HepG2 (cell line): ENCODE measurements around the gene MOGAT3. TPM values are rescaled to one million over a fixed set of nuclear protein-coding genes. Genes with fewer than 3 reads are reported as not detected.
A peak's percentile ranks its signal among the peaks of the same experiment; 100 is the strongest.

ENCODE experiments used
- ETV6 ChIP-seq: sonication (generic); formaldehyde crosslinking; conservative IDR thresholded peaks from 2 replicates; pipeline ENCODE4 v1.4.0; 2020; ENCODE audit warnings: missing genetic modification reagents
- FOSL2 ChIP-seq: sonication (generic); formaldehyde crosslinking; IDR thresholded peaks from 2 replicates; pipeline ENCODE4 v1.4.0; 2020; ENCODE audit warnings: missing genetic modification reagents
- FOXP4 ChIP-seq: sonication (generic); formaldehyde crosslinking; IDR thresholded peaks from 2 replicates; pipeline ENCODE4 v1.4.0; 2020; ENCODE audit warnings: missing genetic modification reagents
- GPBP1L1 ChIP-seq: sonication (generic); formaldehyde crosslinking; IDR thresholded peaks from 2 replicates; pipeline ENCODE4 v1.5.0; 2020; ENCODE audit warnings: mild to moderate bottlenecking, missing genetic modification reagents
- HNRNPL ChIP-seq: fragments of 200-400 bp; formaldehyde crosslinking; IDR thresholded peaks from 2 replicates; pipeline ENCODE4 v1.6.1; 2017; ENCODE audit warnings: mild to moderate bottlenecking, low read depth, low read length
- JUND ChIP-seq: sonication (generic); formaldehyde crosslinking; IDR thresholded peaks from 2 replicates; pipeline ENCODE4 v1.8.0; 2022; ENCODE audit warnings: mild to moderate bottlenecking, missing genetic modification reagents
- MYC ChIP-seq: sonication (generic); formaldehyde crosslinking; IDR thresholded peaks from 2 replicates; pipeline ENCODE4 v1.9.0; 2021; ENCODE audit warnings: missing genetic modification reagents, borderline replicate concordance
- NONO ChIP-seq, 2 experiments: fragments of 450-650 bp in 1 of 2; sonication (generic) in 1 of 2; formaldehyde crosslinking in 1 of 2; IDR thresholded peaks in 1 of 2; conservative IDR thresholded peaks in 1 of 2; 2 replicates each; pipeline versions ENCODE4 v1.6.1 to v1.8.0; 2017 to 2022; ENCODE audit warnings: mild to moderate bottlenecking in 1 of 2, missing genetic modification reagents in 1 of 2, moderate library complexity in 1 of 2
- ZNF644 ChIP-seq: IDR thresholded peaks from 2 replicates; pipeline ENCODE4 v1.6.1; 2016; ENCODE audit warnings: low read depth
- ZZZ3 ChIP-seq: sonication (generic); formaldehyde crosslinking; IDR thresholded peaks from 2 replicates; pipeline ENCODE4 v1.4.0; 2020; ENCODE audit warnings: missing genetic modification reagents, mild to moderate bottlenecking, borderline replicate concordance
- polyA plus RNA-seq, 8 experiments: library from polyadenylated mRNA; depleted of rRNA in 3 of 8; stranded (reverse) in 7 of 8; unstranded in 1 of 8; fragments of >200 nt; fragmentation: Illumina TruSeq in 4 of 8; extraction: Trizol in 4 of 8; gene quantifications; 2 replicates each; pipeline versions ENCODE4 v1.2.1 to v1.2.3, GENCODE V29; 2011 to 2016; ENCODE audit warnings: low read depth in 4 of 8, missing spikeins in 1 of 8, mixed read lengths in 1 of 8; ENCODE audit not compliant: insufficient read depth in 1 of 8
- total RNA-seq, 5 experiments: library from RNA; depleted of rRNA; stranded (reverse); fragments of >200 nt; fragmentation: Illumina TruSeq; extraction: Trizol; gene quantifications; 2 replicates each; pipeline ENCODE4 v1.2.3, GENCODE V29; 2016; ENCODE audit warnings: low read depth in 1 of 5
- TF ChIP-seq, protein P1 (sequence below): sonication (generic); formaldehyde crosslinking; IDR thresholded peaks from 2 replicates; pipeline ENCODE4 v1.5.0; 2020; ENCODE audit warnings: mild to moderate bottlenecking, missing genetic modification reagents, borderline replicate concordance
- TF ChIP-seq, protein P2 (sequence below): sonication (generic); formaldehyde crosslinking; IDR thresholded peaks from 2 replicates; pipeline ENCODE4 v1.4.0; 2020; ENCODE audit warnings: missing genetic modification reagents, borderline replicate concordance

MOGAT3 gene
- total and polyA plus RNA-seq, 2 of the 13 experiments (the other 11 are each of a cell fraction or from before 2014, with no cell fraction given): 22.5 to 30.5 TPM

- TF ChIP-seq FOSL2 (CRISPR knock-in tag) (peak; percentile 7; the same call in 1 of the 2 replicates), HNRNPL (0 out of 2 replicates have a peak, but pooled peaks have one; percentile 46), JUND (no peak), ZNF644 (CRISPR knock-in tag) (no peak), GPBP1L1 (no peak), MYC (CRISPR knock-in tag) (peak; percentile 17; the same call in 1 of the 2 replicates), FOXP4 (CRISPR knock-in tag) (0 out of 2 replicates have a peak, but pooled peaks have one; percentile 18), ETV6 (CRISPR knock-in tag) (no peak), NONO (IDR thresholded peaks at IDR 0.05) (no peak), NONO (CRISPR knock-in tag; conservative IDR thresholded peaks at IDR 0.05) (0 out of 2 replicates have a peak, but pooled peaks have one; percentile 26), ZZZ3 (CRISPR knock-in tag) (no peak)
- TF ChIP-seq, protein P1, sequence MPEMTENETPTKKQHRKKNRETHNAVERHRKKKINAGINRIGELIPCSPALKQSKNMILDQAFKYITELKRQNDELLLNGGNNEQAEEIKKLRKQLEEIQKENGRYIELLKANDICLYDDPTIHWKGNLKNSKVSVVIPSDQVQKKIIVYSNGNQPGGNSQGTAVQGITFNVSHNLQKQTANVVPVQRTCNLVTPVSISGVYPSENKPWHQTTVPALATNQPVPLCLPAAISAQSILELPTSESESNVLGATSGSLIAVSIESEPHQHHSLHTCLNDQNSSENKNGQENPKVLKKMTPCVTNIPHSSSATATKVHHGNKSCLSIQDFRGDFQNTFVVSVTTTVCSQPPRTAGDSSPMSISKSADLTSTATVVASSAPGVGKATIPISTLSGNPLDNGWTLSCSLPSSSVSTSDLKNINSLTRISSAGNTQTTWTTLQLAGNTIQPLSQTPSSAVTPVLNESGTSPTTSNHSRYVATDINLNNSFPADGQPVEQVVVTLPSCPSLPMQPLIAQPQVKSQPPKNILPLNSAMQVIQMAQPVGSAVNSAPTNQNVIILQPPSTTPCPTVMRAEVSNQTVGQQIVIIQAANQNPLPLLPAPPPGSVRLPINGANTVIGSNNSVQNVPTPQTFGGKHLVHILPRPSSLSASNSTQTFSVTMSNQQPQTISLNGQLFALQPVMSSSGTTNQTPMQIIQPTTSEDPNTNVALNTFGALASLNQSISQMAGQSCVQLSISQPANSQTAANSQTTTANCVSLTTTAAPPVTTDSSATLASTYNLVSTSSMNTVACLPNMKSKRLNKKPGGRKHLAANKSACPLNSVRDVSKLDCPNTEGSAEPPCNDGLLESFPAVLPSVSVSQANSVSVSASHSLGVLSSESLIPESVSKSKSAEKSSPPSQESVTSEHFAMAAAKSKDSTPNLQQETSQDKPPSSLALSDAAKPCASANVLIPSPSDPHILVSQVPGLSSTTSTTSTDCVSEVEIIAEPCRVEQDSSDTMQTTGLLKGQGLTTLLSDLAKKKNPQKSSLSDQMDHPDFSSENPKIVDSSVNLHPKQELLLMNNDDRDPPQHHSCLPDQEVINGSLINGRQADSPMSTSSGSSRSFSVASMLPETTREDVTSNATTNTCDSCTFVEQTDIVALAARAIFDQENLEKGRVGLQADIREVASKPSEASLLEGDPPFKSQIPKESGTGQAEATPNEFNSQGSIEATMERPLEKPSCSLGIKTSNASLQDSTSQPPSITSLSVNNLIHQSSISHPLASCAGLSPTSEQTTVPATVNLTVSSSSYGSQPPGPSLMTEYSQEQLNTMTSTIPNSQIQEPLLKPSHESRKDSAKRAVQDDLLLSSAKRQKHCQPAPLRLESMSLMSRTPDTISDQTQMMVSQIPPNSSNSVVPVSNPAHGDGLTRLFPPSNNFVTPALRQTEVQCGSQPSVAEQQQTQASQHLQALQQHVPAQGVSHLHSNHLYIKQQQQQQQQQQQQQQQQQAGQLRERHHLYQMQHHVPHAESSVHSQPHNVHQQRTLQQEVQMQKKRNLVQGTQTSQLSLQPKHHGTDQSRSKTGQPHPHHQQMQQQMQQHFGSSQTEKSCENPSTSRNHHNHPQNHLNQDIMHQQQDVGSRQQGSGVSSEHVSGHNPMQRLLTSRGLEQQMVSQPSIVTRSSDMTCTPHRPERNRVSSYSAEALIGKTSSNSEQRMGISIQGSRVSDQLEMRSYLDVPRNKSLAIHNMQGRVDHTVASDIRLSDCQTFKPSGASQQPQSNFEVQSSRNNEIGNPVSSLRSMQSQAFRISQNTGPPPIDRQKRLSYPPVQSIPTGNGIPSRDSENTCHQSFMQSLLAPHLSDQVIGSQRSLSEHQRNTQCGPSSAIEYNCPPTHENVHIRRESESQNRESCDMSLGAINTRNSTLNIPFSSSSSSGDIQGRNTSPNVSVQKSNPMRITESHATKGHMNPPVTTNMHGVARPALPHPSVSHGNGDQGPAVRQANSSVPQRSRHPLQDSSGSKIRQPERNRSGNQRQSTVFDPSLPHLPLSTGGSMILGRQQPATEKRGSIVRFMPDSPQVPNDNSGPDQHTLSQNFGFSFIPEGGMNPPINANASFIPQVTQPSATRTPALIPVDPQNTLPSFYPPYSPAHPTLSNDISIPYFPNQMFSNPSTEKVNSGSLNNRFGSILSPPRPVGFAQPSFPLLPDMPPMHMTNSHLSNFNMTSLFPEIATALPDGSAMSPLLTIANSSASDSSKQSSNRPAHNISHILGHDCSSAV (CRISPR knock-in tag): no peak
- TF ChIP-seq, protein P2, sequence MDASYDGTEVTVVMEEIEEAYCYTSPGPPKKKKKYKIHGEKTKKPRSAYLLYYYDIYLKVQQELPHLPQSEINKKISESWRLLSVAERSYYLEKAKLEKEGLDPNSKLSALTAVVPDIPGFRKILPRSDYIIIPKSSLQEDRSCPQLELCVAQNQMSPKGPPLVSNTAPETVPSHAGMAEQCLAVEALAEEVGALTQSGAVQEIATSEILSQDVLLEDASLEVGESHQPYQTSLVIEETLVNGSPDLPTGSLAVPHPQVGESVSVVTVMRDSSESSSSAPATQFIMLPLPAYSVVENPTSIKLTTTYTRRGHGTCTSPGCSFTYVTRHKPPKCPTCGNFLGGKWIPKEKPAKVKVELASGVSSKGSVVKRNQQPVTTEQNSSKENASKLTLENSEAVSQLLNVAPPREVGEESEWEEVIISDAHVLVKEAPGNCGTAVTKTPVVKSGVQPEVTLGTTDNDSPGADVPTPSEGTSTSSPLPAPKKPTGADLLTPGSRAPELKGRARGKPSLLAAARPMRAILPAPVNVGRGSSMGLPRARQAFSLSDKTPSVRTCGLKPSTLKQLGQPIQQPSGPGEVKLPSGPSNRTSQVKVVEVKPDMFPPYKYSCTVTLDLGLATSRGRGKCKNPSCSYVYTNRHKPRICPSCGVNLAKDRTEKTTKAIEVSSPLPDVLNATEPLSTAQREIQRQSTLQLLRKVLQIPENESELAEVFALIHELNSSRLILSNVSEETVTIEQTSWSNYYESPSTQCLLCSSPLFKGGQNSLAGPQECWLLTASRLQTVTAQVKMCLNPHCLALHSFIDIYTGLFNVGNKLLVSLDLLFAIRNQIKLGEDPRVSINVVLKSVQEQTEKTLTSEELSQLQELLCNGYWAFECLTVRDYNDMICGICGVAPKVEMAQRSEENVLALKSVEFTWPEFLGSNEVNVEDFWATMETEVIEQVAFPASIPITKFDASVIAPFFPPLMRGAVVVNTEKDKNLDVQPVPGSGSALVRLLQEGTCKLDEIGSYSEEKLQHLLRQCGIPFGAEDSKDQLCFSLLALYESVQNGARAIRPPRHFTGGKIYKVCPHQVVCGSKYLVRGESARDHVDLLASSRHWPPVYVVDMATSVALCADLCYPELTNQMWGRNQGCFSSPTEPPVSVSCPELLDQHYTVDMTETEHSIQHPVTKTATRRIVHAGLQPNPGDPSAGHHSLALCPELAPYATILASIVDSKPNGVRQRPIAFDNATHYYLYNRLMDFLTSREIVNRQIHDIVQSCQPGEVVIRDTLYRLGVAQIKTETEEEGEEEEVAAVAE (CRISPR knock-in tag): no peak
Observed at GRCh38 chr7:101169838-101170551, 30.8 kb downstream of the MOGAT3 start (continued).
